HG02840 (cell line): ENCODE measurements around the gene CREB1.
"Not testable (repeated sequence)": the region's sequence is repeated elsewhere in the genome, so short reads cannot be mapped to it uniquely, and the experiment has no call there.

Source experiments
- ATAC-seq: cut with Tn5 transposase; IDR thresholded peaks from one replicate; pipeline ENCODE4 v1.9.1; 2021; ENCODE audit warnings: mild to moderate bottlenecking, moderate library complexity, moderate number of reproducible peaks; ENCODE audit not compliant: unreplicated experiment, low FRiP score

The CREB1 gene

GRCh38 chr2:207529330-207530159 lies at the start of gene CREB1:
TSS of gene CREB1 (plus strand) at chr2:207529962. CDS start at chr2:207555636, 25,674 bp downstream.
- ATAC-seq: peak; percentile 82

- ATAC-seq: no peak
Observed at GRCh38 chr2:207480521-207481040, 49.2 kb upstream of the CREB1 start.

- ATAC-seq: no peak
Observed at GRCh38 chr2:207481924-207482323, 47.8 kb upstream of the CREB1 start.

DNA sequence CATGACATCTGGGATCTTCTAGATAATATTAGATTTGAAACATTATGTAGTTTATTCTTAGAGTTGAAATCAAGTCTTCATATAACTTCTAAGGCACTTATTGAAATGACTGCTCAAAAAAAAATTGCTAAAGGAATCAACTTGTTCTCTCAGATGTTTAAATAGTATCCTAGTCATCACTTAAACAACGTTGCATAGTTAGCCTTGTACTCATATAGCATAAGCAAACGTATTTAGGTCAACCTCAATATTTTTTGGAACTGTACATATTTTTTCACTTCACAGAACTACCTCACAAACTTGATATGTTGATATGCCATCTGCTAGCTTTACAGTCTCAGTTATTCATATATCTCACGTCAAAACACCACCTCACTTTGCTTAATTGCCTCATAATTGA lies 47.1 kb upstream of the CREB1 start:
- no peak for ATAC-seq

DNA sequence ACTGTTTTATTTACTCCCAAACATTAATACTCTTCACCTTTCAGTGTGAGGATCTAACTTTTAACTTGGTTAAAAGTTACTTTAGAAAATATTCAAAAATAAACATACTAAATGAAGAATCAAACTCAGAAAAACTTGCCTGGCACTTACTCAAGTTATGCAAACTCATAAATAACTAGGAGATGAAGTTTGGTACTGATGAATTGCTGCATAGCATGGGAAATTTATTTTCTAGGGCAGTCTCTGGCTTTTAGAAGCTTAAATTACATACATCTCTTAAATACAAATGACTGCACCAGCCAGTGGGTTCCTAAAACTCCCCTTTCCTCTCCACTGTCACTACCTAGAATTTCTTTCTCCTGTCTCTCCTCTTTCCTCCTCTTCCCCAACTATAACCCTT lies 46.7 kb upstream of the CREB1 start:
- no peak for ATAC-seq

- no peak for ATAC-seq
Observed at GRCh38 chr2:207483477-207483876, 46.3 kb upstream of the CREB1 start.

- no peak for ATAC-seq
Observed at GRCh38 chr2:207484444-207485391, 45.0 kb upstream of the CREB1 start.

DNA sequence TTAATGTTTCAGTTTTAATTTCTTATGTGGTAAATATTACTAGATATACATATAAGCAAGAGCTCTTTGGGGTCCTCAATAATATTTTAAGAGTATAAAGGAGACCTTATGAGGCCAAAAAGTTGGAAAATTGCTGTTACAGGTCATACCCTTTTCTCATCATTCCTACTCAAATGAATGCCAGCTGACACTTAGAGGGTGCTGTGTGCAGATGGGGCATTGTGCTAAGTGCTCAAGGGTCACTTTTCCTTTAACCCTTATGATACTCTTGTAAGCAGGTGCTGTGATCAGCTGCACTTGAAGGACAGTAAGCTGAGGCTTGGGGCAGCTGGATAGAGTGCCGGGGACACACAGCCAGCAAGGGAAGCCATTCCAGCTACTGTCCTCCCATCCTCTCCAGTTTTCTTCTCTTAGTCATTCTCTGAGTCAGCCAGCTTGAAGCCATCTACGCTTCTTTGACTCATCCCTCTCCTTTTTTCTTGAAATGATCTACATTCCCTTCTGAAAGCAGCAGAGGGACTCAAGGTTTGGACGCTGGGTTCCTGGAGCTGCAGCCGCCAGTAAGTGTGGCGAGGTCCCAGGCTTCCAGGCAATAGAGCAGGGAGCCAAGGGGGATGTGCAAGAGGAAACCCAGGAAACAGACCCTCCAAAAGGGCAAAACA lies 42.0 kb upstream of the CREB1 start:
- no peak for ATAC-seq

- no peak for ATAC-seq
Observed at GRCh38 chr2:207489251-207489650, 40.5 kb upstream of the CREB1 start.

DNA sequence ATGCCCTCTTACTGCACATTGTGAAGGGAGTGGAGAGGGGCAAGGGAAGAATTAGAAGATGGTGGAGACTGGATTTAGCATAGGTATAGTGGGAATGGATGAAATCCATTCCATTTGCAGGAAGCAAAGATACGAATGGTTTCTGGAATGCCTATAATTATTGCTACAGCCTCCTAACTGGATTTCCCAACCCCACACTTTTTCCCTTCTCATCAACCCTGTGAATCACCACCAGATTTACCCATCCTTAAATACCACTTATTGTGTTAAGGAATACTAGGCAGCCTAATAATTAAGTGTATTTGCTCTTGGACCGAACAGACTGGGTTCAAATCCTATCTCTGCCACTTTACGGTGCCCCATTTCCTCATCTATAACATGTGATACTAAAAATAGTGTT lies 39.3 kb upstream of the CREB1 start:
- no peak for ATAC-seq

DNA sequence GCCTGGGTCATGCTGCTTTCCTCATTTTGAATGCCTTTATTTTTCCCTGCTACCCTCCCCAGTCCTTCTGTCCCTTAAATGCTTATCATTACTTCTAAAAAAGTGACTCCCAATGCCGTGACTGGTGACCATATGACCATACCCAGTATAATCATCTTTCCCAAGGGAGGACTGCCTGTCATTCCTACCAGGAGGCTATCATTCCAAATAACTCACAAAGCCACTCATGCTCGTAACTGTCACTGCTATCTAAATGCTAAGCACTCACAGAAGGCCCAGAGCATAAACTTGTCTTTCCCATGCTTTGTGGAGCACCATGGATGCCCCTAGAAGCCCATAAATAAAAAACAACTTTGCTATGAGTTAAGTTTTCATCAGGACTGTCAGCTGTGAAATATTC lies 38.7 kb upstream of the CREB1 start:
- ATAC-seq: no peak

- no peak for ATAC-seq
Observed at GRCh38 chr2:207491956-207492355, 37.8 kb upstream of the CREB1 start.

GRCh38 chr2:207492461-207492860 lies 37.3 kb upstream of the CREB1 start:
- ATAC-seq: no peak

DNA sequence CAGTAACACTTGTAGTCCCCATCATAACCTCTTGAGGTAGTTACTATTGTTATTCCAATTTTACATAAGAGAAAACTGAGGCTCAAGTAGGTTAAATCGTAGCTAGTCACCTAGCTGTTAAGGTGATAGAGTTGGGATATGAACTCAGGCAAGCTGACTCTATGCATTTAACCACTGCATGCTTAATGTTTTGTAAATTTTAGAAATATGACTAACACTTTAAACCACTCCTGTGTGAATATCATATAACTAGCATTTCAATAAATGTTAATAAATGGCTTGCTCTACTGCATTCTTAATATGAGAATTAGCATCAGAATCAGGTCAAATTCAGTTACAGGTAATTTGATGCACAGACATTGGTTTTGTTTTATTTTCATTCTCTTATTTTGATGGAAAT lies 35.6 kb upstream of the CREB1 start:
- no peak for ATAC-seq

DNA sequence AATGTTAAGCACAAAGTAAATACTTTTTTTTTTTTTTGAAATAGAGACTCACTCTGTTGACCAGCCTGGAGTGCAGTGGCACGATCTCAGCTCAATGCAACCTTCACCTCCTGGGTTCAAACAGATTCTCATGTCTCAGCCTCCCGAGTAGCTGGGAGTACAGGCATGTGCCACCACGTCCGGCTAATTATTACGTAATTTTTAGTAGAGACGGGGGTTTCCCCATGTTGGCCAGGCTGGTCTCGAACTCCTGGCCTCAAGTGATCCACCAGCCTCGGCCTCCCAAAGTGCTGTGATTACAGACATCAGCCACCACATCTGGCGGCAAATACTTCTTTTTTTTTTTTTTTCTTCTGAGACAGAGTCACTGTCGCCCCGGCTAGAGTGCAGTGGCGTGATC lies 32.8 kb upstream of the CREB1 start:
- ATAC-seq: not testable (repeated sequence)

- ATAC-seq: no peak
Observed at GRCh38 chr2:207497596-207497995, 32.2 kb upstream of the CREB1 start.

GRCh38 chr2:207498427-207498826 lies 31.3 kb upstream of the CREB1 start:
- ATAC-seq: no peak

GRCh38 chr2:207499114-207499513 lies 30.6 kb upstream of the CREB1 start:
- ATAC-seq: no peak

DNA sequence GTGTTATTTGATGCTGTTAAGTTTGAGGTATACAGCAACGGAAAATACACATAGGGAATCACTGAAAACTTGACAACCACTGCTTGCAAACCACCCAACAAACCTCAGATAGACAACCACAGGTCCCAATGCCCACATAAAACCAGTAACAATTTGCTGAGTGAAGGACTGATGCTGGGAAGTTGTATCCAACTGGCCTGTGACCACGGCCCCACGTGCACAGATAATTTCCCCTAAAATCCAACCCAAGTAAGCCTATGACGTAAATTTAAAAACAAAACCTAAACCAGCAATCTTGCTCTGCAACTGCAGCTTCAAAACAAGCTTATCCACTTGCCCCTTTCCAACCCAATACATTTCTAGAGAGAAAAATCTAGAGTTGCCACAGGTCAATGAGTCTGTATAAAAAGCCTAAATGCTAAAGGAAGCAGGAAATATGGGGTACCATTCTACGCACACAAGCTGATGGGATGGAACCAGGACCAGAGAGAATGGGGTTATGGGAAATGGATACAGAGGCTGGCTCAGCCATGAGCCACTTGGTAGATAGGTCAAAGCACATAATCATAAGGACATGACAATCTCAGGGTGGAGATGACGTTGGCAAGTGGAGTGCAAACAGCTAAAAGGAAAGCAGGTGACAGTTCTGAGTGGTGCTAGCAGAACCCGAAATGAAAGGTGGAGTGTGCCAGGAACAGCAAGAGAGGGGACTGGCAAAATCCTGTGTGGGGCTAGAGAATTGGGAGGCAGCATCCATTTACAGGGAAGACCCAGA lies 27.8 kb upstream of the CREB1 start:
- ATAC-seq: no peak
